ENCODE data around the gene AMD1. TPM values are rescaled to one million over a fixed set of nuclear protein-coding genes. Genes with fewer than 3 reads are reported as not detected.
A peak's percentile ranks its signal among the peaks of the same experiment; 100 is the strongest.

AMD1 gene
- total and polyA plus RNA-seq, 9 of the 15 experiments (the other 6 are each of a cell fraction or from before 2014, with no cell fraction given), result 60.0 to 151 (median 85.6) TPM

DNA sequence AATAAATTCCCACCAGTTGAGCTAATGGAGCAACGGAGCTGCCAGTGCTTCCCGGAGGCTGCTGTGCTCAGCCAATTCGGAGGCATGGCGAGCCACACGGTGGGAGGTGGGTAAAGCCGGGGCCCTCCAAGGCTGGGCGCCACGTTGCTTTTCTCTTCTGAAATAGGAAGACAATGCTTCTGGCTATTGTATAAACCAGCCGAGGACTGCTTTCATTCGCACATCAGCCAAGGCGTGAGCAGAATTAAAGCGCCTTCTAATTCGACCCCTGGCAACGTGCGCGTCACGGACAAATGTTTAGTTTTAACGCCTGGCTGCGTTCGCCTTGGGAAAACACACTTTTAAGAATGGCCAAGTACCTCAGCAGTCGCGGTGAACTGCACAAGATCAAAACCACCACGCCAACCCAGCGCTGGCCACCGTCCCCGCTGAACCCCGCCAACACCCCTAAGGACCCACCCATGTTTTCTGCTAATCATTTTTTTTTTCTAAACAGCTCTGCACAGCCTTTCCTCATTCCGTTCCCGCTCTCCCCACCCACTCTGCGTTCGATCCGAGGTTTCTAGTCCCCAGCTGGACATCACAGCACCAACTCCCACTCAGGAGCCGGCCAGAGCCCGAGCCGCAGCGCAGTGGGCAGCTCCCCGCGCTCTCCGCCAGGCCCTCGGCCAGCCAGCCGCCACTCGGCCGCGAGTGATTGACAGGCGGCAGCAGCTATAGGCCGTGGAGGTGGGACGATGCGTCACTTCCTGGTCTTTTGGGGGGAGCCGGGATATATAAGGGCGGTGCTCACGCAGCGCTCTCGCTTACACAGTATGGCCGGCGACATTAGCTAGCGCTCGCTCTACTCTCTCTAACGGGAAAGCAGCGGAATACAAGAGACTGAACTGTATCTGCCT, at the start of gene AMD1 (continued):
- TF ChIP-seq, protein P1, sequence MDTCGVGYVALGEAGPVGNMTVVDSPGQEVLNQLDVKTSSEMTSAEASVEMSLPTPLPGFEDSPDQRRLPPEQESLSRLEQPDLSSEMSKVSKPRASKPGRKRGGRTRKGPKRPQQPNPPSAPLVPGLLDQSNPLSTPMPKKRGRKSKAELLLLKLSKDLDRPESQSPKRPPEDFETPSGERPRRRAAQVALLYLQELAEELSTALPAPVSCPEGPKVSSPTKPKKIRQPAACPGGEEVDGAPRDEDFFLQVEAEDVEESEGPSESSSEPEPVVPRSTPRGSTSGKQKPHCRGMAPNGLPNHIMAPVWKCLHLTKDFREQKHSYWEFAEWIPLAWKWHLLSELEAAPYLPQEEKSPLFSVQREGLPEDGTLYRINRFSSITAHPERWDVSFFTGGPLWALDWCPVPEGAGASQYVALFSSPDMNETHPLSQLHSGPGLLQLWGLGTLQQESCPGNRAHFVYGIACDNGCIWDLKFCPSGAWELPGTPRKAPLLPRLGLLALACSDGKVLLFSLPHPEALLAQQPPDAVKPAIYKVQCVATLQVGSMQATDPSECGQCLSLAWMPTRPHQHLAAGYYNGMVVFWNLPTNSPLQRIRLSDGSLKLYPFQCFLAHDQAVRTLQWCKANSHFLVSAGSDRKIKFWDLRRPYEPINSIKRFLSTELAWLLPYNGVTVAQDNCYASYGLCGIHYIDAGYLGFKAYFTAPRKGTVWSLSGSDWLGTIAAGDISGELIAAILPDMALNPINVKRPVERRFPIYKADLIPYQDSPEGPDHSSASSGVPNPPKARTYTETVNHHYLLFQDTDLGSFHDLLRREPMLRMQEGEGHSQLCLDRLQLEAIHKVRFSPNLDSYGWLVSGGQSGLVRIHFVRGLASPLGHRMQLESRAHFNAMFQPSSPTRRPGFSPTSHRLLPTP (IDR thresholded peaks at IDR 0.05; ENCODE audit: borderline replicate concordance, extremely low read depth, insufficient read length), result no peak
- TF ChIP-seq GATA2 (CRISPR knock-in tag; IDR thresholded peaks at IDR 0.05) (no peak), GATAD2A (IDR thresholded peaks at IDR 0.05) (no peak), ZBED1 (IDR thresholded peaks at IDR 0.05) (peak; percentile 76; the same call in 1 of the 2 replicates), CEBPB (tag; IDR thresholded peaks at IDR 0.05) (no peak), RBM34 (IDR thresholded peaks at IDR 0.05; ENCODE audit: borderline replicate concordance, insufficient read depth, low read length) (no peak), FOXA1 (IDR thresholded peaks at IDR 0.05; ENCODE audit: borderline replicate concordance) (no peak), YY1 (IDR thresholded peaks at IDR 0.05; ENCODE audit: borderline replicate concordance in 1 of 3, control insufficient read depth in 1 of 3, extremely low read depth in 1 of 3, insufficient read depth in 3 of 3, insufficient read length in 1 of 3, insufficient replicate concordance in 2 of 3, low read depth in 1 of 3, low read length in 2 of 3) (peak; percentile 70 to 99 (median 95)), KAT2B (IDR thresholded peaks at IDR 0.05; ENCODE audit: low read depth, low read length) (no peak), CAMTA2 (CRISPR knock-in tag; conservative IDR thresholded peaks at IDR 0.05) (no peak), EHMT2 (IDR thresholded peaks at IDR 0.05) (no peak), ELF1 (tag; IDR thresholded peaks at IDR 0.05) (peak; percentile 68), SOX6 (IDR thresholded peaks at IDR 0.05) (no peak)
- TF ChIP-seq, protein P2, sequence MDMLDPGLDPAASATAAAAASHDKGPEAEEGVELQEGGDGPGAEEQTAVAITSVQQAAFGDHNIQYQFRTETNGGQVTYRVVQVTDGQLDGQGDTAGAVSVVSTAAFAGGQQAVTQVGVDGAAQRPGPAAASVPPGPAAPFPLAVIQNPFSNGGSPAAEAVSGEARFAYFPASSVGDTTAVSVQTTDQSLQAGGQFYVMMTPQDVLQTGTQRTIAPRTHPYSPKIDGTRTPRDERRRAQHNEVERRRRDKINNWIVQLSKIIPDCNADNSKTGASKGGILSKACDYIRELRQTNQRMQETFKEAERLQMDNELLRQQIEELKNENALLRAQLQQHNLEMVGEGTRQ (CRISPR knock-in tag; IDR thresholded peaks at IDR 0.05), result no peak
- TF ChIP-seq, protein P3, sequence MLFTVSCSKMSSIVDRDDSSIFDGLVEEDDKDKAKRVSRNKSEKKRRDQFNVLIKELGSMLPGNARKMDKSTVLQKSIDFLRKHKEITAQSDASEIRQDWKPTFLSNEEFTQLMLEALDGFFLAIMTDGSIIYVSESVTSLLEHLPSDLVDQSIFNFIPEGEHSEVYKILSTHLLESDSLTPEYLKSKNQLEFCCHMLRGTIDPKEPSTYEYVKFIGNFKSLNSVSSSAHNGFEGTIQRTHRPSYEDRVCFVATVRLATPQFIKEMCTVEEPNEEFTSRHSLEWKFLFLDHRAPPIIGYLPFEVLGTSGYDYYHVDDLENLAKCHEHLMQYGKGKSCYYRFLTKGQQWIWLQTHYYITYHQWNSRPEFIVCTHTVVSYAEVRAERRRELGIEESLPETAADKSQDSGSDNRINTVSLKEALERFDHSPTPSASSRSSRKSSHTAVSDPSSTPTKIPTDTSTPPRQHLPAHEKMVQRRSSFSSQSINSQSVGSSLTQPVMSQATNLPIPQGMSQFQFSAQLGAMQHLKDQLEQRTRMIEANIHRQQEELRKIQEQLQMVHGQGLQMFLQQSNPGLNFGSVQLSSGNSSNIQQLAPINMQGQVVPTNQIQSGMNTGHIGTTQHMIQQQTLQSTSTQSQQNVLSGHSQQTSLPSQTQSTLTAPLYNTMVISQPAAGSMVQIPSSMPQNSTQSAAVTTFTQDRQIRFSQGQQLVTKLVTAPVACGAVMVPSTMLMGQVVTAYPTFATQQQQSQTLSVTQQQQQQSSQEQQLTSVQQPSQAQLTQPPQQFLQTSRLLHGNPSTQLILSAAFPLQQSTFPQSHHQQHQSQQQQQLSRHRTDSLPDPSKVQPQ (CRISPR knock-in tag; IDR thresholded peaks at IDR 0.05; ENCODE audit: borderline replicate concordance), result no peak
- TF ChIP-seq, protein P4, sequence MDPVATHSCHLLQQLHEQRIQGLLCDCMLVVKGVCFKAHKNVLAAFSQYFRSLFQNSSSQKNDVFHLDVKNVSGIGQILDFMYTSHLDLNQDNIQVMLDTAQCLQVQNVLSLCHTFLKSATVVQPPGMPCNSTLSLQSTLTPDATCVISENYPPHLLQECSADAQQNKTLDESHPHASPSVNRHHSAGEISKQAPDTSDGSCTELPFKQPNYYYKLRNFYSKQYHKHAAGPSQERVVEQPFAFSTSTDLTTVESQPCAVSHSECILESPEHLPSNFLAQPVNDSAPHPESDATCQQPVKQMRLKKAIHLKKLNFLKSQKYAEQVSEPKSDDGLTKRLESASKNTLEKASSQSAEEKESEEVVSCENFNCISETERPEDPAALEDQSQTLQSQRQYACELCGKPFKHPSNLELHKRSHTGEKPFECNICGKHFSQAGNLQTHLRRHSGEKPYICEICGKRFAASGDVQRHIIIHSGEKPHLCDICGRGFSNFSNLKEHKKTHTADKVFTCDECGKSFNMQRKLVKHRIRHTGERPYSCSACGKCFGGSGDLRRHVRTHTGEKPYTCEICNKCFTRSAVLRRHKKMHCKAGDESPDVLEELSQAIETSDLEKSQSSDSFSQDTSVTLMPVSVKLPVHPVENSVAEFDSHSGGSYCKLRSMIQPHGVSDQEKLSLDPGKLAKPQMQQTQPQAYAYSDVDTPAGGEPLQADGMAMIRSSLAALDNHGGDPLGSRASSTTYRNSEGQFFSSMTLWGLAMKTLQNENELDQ (CRISPR knock-in tag; IDR thresholded peaks at IDR 0.05; ENCODE audit: borderline replicate concordance), result no peak
